AG04450 (cell line): ENCODE data around the gene PLD1. TPM values are rescaled to one million over a fixed set of nuclear protein-coding genes. Genes with fewer than 3 reads are reported as not detected.
A peak's percentile ranks its signal among the peaks of the same experiment; 100 is the strongest.

Experiments used
- CTCF ChIA-PET: fragments of 300-600, 350-600 bp; formaldehyde crosslinking; extraction: SDS; loops from one replicate; lab custom pipeline; 2022; ENCODE audit warnings: antibody characterized with exemption, inconsistent platforms; lab: Charles Lee
- POLR2A ChIA-PET: fragments of 350-600 bp; formaldehyde crosslinking; extraction: SDS; loops from one replicate; lab custom pipeline; 2021; ENCODE audit warnings: antibody characterized with exemption, inconsistent platforms; lab: Yijun Ruan, JAX
- DNase-seq: peaks from one replicate; pipeline ENCODE4 v3.0.0-alpha.2; 2011; ENCODE audit warnings: low read depth, low spot score
- H3K27ac ChIP-seq: one replicate; pipeline ENCODE4 v1.5.1; 2012; ENCODE audit warnings: low read depth, low read length, control low read depth
- H3K27me3 ChIP-seq: one replicate; pipeline ENCODE4 v1.6.0; 2012; ENCODE audit warnings: low read length; ENCODE audit not compliant: control insufficient read depth, insufficient read depth
- H3K4me3 ChIP-seq: 2 replicates; pipeline ENCODE4 v1.5.1; 2011; ENCODE audit warnings: mild to moderate bottlenecking, low read depth, low read length, control low read depth
- H3K9me3 ChIP-seq: 2 replicates; pipeline ENCODE4 v1.5.1; 2012; ENCODE audit warnings: low read length; ENCODE audit not compliant: control insufficient read depth, insufficient read depth
- polyA plus RNA-seq: library from polyadenylated mRNA; depleted of rRNA; stranded (reverse); fragments of >200 nt; gene quantifications from 2 replicates; pipeline ENCODE4 v1.2.3, GENCODE V29; 2011
- TF ChIP-seq, protein P1 (sequence below): IDR thresholded peaks from 2 replicates; pipeline ENCODE4 v1.5.1; 2011; ENCODE audit warnings: low read depth, low read length, control low read depth, inconsistent platforms

The PLD1 gene
- polyA plus RNA-seq, 1 experiment: 20.2 TPM

DNA sequence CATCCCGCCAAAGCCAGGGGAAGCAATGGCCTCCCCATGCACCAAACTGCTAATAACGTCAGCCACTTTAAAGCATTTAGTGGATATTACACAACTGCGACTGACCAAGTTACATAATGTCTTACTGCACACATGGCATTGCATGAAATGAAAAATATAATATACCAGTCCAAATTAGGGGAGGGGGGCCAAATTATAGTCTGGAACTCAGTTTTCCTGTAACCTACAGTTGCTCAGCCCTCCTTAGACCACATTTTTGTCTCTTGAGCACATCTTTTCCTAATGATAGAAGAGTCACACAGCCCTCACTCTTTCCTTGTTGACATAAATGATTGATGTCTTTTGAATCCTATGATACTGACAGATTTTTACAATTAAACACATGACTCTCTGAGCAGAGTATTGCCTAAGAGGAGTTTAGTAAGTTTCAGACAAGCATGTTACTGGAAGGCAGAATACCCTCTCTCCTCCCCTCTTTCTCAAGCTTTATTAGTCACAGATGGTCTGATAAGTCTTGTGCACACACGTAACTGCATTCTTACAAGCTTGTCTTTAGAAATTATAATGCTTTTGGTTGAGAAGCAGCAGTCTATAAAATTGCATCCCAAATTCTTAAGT is 1.1 kb upstream of the PLD1 start:
- Histone ChIP-seq H3K27ac (peak overlapping the region; percentile 96), H3K9me3 (no peaks in the 10 kb centered on the region), H3K4me3 (no peak overlapping the region), H3K27me3 (no peaks in the 10 kb centered on the region)
- DNase-seq: peak; percentile 91
- POLR2A ChIA-PET: interaction anchor here (0.7 to 0.9 kb wide), 3 partner anchors 30 to 229 kb away, joined by 3 to 4 read pairs (median 3); no protein-coding TSS in a partner anchor
- TF ChIP-seq, protein P1, sequence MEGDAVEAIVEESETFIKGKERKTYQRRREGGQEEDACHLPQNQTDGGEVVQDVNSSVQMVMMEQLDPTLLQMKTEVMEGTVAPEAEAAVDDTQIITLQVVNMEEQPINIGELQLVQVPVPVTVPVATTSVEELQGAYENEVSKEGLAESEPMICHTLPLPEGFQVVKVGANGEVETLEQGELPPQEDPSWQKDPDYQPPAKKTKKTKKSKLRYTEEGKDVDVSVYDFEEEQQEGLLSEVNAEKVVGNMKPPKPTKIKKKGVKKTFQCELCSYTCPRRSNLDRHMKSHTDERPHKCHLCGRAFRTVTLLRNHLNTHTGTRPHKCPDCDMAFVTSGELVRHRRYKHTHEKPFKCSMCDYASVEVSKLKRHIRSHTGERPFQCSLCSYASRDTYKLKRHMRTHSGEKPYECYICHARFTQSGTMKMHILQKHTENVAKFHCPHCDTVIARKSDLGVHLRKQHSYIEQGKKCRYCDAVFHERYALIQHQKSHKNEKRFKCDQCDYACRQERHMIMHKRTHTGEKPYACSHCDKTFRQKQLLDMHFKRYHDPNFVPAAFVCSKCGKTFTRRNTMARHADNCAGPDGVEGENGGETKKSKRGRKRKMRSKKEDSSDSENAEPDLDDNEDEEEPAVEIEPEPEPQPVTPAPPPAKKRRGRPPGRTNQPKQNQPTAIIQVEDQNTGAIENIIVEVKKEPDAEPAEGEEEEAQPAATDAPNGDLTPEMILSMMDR: no peak
- CTCF ChIA-PET: interaction anchor here (1.6 kb wide), 1 partner anchor 19 kb away, joined by 6 read pairs; no protein-coding TSS in a partner anchor

DNA sequence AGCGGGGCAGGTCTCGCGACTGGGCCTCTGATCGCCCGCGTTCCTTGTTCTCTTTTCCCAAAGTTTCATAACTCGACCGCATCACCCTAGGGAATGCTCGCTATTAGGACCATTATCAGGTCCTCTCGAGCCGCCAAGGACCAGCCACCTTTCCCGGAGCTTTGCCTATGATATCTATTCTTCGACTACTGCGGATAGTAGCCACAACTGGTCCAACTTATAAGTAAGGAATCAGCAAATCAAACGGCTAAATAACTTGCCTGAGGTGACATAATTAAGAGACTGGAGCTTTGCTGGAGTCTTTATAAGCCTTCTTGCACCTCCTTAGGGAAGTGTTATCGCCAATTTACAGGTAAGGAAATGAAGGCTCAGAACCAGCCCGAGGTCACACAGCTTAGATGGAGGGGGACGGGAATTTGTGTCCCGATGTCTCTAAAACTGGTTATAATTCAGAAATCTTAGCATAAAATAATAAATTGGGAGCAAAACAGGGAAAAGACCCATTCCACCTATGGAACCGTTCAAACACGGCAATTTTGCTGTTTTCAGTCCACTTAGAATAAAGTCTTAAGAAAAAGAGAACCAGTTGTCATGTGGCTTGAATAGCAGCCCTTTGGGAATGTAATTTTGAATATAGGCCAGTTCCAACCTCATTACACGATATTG is 479 bp upstream of the PLD1 start:
- Histone ChIP-seq H3K4me3 (peak overlapping the region; percentile 80), H3K27me3 (no peaks in the 10 kb centered on the region), H3K27ac (peak overlapping the region; percentile 96), H3K9me3 (no peaks in the 10 kb centered on the region)
- ChIA-PET POLR2A (interaction anchor here (0.6 to 1.3 kb wide), 6 partner anchors 14 to 902 kb away, joined by 3 to 7 read pairs (median 4); no protein-coding TSS in a partner anchor), CTCF (interaction anchor here (1.3 to 1.6 kb wide), 2 partner anchors 19 to 20 kb away, joined by 6 read pairs; no protein-coding TSS in a partner anchor)
- no peak for DNase-seq
- TF ChIP-seq, protein P1: no peak

DNA sequence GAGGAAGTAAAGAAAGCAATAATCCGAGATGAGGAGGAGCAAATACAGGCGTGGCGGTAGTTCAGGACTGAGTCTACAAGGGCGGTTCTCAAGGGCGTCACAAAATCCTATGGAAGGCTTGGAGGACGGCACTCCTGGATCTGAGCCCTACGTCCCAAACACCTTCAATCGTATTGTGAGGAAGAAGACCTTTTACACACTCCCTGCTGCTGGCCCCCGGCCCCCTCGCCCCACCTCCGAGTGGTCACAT is 747 bp downstream of the PLD1 start:
- ChIA-PET CTCF (interaction anchor here (1.3 kb wide), 1 partner anchor 20 kb away, joined by 6 read pairs; no protein-coding TSS in a partner anchor), POLR2A (interaction anchor here (1.0 to 1.3 kb wide), 4 partner anchors 15 to 185 kb away, joined by 4 to 7 read pairs (median 4); no protein-coding TSS in a partner anchor)
- peak overlapping the region; percentile 80 for H3K4me3 ChIP-seq
- TF ChIP-seq, protein P1: no peak
- H3K27ac ChIP-seq: peak overlapping the region; percentile 96
- H3K27me3 ChIP-seq: no peaks in the 10 kb centered on the region
- no peak for DNase-seq
- H3K9me3 ChIP-seq: no peaks in the 10 kb centered on the region

DNA sequence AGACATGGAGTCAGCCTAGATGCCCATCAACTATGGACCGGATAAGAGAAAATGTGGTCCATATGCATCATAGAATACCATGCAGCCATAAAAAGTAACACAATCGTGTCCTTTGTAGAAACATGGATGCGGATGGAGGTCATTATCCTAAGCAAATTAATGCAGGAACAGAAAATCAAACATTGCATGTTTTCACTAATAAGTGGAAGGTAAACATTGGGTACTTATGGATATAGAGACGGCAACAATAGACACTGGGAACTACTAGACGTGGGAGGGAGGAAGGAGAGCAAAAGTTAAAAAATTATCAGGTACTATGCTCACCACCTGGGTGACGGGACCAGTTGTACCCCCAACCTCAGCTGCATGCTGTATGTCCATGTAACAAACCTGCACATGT is 2.5 kb downstream of the PLD1 start:
- no peak for DNase-seq
- ChIA-PET POLR2A (interaction anchor here (0.7 kb wide), 1 partner anchor 237 kb away, joined by 3 read pairs; no protein-coding TSS in a partner anchor), CTCF (interaction anchor here (1.7 kb wide), 1 partner anchor 36 kb away, joined by 10 read pairs; no protein-coding TSS in a partner anchor)
- H3K27me3 ChIP-seq: no peaks in the 10 kb centered on the region
- H3K27ac ChIP-seq: no peak overlapping the region
- H3K4me3 ChIP-seq: no peak overlapping the region
- TF ChIP-seq, protein P1: no peak
- no peaks in the 10 kb centered on the region for H3K9me3 ChIP-seq
